NB4 (cell line): ENCODE data around the gene SPACA7.

Source experiments
- DNase-seq: peaks from one replicate; pipeline ENCODE4 v3.0.0; 2010; ENCODE audit warnings: low read depth
- H3K4me3 ChIP-seq: one replicate; pipeline ENCODE4 v1.5.1; 2011; ENCODE audit warnings: mild to moderate bottlenecking, low read depth, low read length, moderate library complexity
- CTCF ChIP-seq: IDR thresholded peaks from one replicate; pipeline ENCODE4 v1.5.1; 2012; ENCODE audit warnings: low read depth, low read length
- MAX ChIP-seq: IDR thresholded peaks from 2 replicates; pipeline ENCODE4 v1.6.1; 2011; ENCODE audit warnings: low read depth, low read length
- MYC ChIP-seq: IDR thresholded peaks from 2 replicates; pipeline ENCODE4 v1.6.1; 2011; ENCODE audit warnings: low read depth, low read length
- POLR2A ChIP-seq: IDR thresholded peaks from 2 replicates; pipeline ENCODE4 v1.6.1; 2011; ENCODE audit warnings: mild to moderate bottlenecking; ENCODE audit not compliant: insufficient read length; ENCODE audit errors: extremely low read depth

SPACA7 gene

GRCh38 chr13:112455476-112456059, 79.4 kb downstream of the SPACA7 start:
- DNase-seq: no peak
- H3K4me3 ChIP-seq: no peak overlapping the region
- TF ChIP-seq CTCF (no peak), POLR2A (no peak), MYC (no peak), MAX (no peak)

GRCh38 chr13:112456138-112457056, 80.2 kb downstream of the SPACA7 start:
- TF ChIP-seq MAX: no peak
- no peak for TF ChIP-seq CTCF
- TF ChIP-seq POLR2A: no peak
- no peak for TF ChIP-seq MYC
- no peak for DNase-seq
- no peak overlapping the region for H3K4me3 ChIP-seq

- DNase-seq: no peak
- TF ChIP-seq POLR2A (no peak), MYC (no peak), CTCF (no peak)
- H3K4me3 ChIP-seq: no peak overlapping the region
These were observed 80.9 kb downstream of the SPACA7 start for GRCh38 chr13:112457081-112457480.

GRCh38 chr13:112457485-112457884, 81.3 kb downstream of the SPACA7 start:
- no peak for DNase-seq
- TF ChIP-seq CTCF: no peak
- no peak for TF ChIP-seq MYC
- TF ChIP-seq POLR2A: no peak
- no peak for TF ChIP-seq MAX

GRCh38 chr13:112462408-112462807, 86.3 kb downstream of the SPACA7 start:
- TF ChIP-seq MYC (no peak), POLR2A (no peak), CTCF (no peak), MAX (no peak)
- DNase-seq: no peak
- no peak overlapping the region for H3K4me3 ChIP-seq

More at GRCh38 chr13:112457485-112457884, 81.3 kb downstream of the SPACA7 start:
- no peak overlapping the region for H3K4me3 ChIP-seq
